ENCODE results near the gene ZSCAN21.

ZSCAN21 gene

DNA sequence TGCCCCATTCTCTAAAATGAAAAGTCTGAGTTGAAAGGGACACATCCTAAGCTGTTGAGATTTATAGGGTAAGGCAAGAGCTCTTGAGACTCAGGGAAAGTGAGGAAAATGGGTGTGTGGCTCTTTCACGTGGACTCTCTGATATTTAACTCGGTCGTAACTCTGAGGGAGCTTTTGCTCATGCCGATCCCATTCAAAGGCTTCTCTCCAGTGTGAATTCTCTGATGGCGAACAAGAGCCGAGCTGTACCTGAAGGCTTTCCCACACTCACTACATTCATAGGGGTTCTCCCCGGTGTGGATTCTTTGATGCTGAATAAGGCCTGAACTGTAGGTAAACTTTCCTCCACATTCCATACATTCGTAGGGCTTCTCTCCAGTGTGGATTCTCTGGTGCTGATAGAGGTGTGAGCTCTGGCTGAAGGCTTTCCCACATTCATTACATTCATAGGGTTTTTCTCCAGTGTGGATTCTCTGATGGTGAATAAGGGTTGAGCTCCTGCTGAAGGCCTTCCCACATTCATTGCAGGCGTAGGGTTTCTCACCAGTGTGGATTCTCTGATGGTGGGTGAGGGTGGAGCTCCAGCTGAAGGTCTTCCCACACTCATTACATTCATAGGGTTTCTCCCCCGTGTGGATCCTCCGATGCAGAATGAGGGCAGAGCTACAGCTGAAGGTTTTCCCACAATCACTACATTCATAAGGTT lies 21.6 kb downstream of the ZSCAN21 start:
- TF ChIP-seq TEAD4 (IDR thresholded peaks at IDR 0.05) (0 out of 2 replicates have a peak, but pooled peaks have one; percentile 11), EP300 (IDR thresholded peaks at IDR 0.05; ENCODE audit: borderline replicate concordance) (no peak), TAF1 (IDR thresholded peaks at IDR 0.05; ENCODE audit: low read depth) (no peak)

DNA sequence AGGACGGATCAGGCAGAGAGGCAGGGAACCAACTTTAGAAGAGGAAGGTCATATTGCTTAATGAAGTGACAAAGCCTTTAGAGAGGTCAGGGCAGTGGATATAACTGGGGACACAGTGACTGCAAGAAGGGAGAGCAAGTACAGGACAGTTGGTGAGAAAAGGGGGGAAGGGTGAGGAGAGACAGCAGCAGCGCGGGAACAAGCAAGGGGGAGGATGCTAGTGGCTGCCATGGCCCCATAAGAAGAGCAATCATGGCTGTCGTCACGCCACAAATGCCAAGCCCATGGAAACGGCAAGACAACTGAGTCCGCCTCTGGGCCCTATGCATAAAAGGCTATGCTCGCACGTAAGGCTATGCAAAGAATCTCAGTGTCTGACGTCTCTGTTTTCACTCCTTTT lies 22.9 kb downstream of the ZSCAN21 start:
- TF ChIP-seq CREB1 (IDR thresholded peaks at IDR 0.05; ENCODE audit: low read depth) (no peak), EP300 (IDR thresholded peaks at IDR 0.05; ENCODE audit: borderline replicate concordance) (no peak), EGR1 (IDR thresholded peaks at IDR 0.05) (no peak)

GRCh38 chr7:100074841-100075240 lies 25.3 kb downstream of the ZSCAN21 start:
- no peak for TF ChIP-seq RAD21 (IDR thresholded peaks at IDR 0.05; ENCODE audit: low read depth)
- TF ChIP-seq YY1 (IDR thresholded peaks at IDR 0.05; ENCODE audit: low read depth): no peak
- no peak for TF ChIP-seq EP300 (IDR thresholded peaks at IDR 0.05; ENCODE audit: borderline replicate concordance)
- TF ChIP-seq FOXM1 (IDR thresholded peaks at IDR 0.05; ENCODE audit: borderline replicate concordance, low read depth): no peak
- TF ChIP-seq USF1 (IDR thresholded peaks at IDR 0.05): no peak

DNA sequence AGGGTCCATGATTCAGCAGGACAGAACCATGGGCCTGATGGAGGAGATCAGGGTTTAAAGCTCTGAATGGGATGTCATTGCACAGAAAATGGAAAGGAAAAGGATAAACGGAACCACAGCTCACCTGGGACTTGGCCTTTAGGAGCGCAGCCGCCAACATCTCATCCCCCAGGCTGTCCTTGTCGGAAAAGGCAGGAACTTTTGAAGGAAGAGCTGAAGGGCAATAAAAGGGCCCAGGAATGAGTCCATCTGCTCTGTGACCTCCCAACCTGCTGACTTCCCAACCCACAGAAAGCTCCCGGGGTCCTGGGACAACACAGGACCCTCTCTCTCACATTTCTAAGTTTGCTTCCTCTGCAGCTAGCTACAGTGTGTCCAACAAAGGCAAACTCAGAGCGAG lies 25.8 kb downstream of the ZSCAN21 start:
- TF ChIP-seq TAF1 (IDR thresholded peaks at IDR 0.05; ENCODE audit: low read depth) (no peak), REST (IDR thresholded peaks at IDR 0.05; ENCODE audit: low read depth) (no peak), USF1 (IDR thresholded peaks at IDR 0.05) (no peak), FOXM1 (IDR thresholded peaks at IDR 0.05; ENCODE audit: borderline replicate concordance, low read depth) (no peak), NFIC (IDR thresholded peaks at IDR 0.05) (no peak), RAD21 (IDR thresholded peaks at IDR 0.05; ENCODE audit: low read depth) (no peak)
- TF ChIP-seq, protein P1, sequence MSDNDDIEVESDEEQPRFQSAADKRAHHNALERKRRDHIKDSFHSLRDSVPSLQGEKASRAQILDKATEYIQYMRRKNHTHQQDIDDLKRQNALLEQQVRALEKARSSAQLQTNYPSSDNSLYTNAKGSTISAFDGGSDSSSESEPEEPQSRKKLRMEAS (IDR thresholded peaks at IDR 0.05): no peak

DNA sequence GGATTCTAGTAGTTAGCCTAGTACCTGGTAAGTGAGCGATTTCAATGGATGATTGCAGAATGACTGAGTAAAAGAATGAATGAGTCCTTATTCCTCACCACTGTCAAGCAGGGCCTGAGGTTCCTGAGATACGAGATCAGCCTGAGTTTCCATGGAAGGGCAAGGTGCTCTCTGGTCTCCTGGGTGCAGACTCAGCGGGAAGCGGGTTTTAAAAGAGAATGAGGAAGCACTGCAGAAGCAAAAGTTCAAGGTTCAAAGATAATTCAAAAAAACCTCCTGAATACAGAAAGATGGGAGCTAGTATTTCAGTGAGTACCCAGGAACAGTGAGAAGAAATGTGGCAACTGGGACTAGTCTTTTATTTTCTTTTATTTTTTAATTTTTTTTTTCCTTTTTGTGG lies 27.6 kb downstream of the ZSCAN21 start:
- TF ChIP-seq REST (IDR thresholded peaks at IDR 0.05; ENCODE audit: low read depth): no peak
- TF ChIP-seq FOXM1 (IDR thresholded peaks at IDR 0.05; ENCODE audit: borderline replicate concordance, low read depth): no peak

DNA sequence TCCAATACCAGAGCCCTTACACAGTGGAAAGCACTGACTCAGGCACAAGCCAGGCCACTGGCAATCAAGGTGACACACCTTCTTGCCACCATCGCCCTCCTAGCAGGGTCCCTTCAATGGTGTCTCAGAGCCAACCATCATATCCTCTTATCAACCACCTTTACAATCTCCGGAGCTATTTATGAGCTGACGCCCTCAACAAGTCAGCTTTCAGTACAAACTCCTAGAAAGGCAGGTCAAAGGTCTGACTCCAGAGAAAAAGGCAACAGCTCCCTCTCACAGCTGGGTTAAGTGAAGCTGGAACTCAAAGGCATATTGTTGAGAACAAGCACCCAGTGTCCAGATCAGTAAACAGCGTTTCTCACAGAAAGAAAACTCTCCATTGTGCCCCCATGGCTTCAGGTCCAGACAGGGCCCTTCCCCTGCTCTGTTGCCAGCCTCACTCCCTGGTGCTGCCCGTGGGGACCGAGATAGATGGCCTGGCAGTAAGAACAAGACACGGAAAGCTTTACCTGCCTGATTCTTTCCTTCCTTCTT lies 29.5 kb downstream of the ZSCAN21 start:
- TF ChIP-seq TAF1 (IDR thresholded peaks at IDR 0.05; ENCODE audit: low read depth): no peak
- TF ChIP-seq ZBTB7A (IDR thresholded peaks at IDR 0.05; ENCODE audit: low read depth): no peak
- TF ChIP-seq FOXM1 (IDR thresholded peaks at IDR 0.05; ENCODE audit: borderline replicate concordance, low read depth): no peak
- no peak for TF ChIP-seq NFIC (IDR thresholded peaks at IDR 0.05)
- TF ChIP-seq TEAD4 (IDR thresholded peaks at IDR 0.05): no peak
- TF ChIP-seq REST (IDR thresholded peaks at IDR 0.05; ENCODE audit: low read depth): no peak
- TF ChIP-seq EGR1 (IDR thresholded peaks at IDR 0.05): no peak
- TF ChIP-seq CREB1 (IDR thresholded peaks at IDR 0.05; ENCODE audit: low read depth): no peak
- TF ChIP-seq YY1 (IDR thresholded peaks at IDR 0.05; ENCODE audit: low read depth): no peak
- no peak for TF ChIP-seq RAD21 (IDR thresholded peaks at IDR 0.05; ENCODE audit: low read depth)
- no peak for TF ChIP-seq EP300 (IDR thresholded peaks at IDR 0.05; ENCODE audit: borderline replicate concordance)
- TF ChIP-seq CEBPB (IDR thresholded peaks at IDR 0.05): no peak

All from Ishikawa (cell line).